GM21381 (cell line): ENCODE results near the gene SWT1.
"Not testable (repeated sequence)": the region's sequence is repeated elsewhere in the genome, so short reads cannot be mapped to it uniquely, and the experiment has no call there.

Experiments
- ATAC-seq: cut with Tn5 transposase; IDR thresholded peaks from one replicate; pipeline ENCODE4 v1.9.1; 2021; ENCODE audit warnings: mild to moderate bottlenecking, moderate library complexity; ENCODE audit not compliant: unreplicated experiment

Gene SWT1

DNA sequence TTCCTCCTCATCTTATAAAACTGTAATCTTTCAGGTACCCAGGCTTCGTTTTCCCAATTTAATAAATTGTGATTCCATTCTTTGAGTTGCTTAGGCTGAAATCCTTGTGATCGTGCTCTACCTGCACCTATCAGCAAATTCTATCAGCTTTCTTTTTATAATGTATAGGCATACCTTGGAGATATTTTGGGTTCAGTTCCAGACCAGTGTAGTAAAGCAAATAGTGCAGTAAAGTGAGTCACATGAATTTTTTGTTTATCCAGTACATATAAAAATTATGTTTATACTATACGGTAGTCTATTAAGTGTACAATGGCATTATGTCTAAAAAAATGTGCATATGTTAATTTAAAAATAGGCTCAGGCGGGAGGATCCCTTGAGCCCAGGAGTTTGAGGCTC lies 5.5 kb downstream of the SWT1 start:
- no peak for ATAC-seq

DNA sequence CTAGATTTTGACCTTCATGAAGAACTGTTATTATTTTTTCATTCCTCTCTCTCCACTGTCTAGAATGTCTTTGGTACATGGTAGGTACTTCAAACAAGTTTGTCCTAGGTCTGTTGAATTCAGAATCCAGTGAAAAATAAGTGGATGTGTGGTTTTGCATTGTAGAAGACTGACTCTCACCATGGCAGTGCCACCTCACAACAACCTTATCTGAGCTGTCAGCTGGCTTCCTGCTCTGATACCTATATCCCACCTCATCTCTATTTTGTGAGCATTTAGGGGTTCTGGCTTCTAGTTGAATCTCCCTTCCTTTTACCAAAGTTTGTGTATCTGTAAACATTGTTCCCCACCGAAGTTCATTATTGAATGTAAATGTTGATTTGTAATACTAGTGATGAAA lies 9.1 kb downstream of the SWT1 start:
- no peak for ATAC-seq

DNA sequence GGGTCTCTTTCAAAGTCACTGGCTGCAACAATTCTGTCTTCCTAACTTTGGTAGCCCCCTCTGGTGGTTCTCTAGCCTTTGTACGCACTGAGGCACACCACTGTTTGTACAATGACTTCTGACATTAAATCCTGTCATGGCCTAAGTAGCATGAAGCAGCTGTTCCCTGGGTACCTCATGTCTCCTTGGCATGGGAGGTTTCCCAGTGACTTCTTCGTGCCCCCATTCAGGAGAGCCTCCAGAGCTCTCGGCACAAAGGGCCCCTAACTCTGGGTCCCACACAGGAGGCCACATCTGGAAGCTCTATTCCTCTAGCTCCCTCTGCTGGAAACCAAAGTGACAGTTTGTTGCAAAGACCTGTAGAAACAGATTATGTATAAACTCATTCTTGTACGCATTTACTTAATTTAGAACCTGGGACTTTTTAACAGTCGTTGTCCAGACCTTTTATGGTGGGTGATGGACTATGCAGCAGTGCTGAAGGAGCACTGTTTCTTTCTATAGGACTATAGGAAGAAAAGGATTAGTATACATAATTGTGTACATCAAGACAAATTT lies 13.4 kb downstream of the SWT1 start:
- peak; percentile 87 for ATAC-seq

DNA sequence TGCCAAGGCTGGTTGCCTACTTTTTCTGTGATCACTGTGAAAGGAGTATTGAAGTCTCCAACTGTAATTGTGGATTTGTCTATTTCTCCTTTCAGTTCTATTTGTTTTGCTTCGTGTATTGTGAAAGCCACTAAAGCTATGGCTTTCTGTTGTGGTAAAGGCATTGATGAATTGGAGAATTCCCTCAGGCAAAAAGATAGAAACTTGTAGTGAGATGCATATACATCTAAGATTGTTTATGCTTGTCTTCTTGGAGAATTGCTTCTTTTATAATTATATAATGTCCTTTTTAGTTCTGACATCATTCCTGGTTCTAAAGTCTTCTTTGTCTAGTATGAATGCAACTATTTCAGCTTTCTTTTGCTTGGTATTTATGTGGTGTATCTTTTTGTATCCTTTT lies 36.8 kb downstream of the SWT1 start:
- no peak for ATAC-seq

DNA sequence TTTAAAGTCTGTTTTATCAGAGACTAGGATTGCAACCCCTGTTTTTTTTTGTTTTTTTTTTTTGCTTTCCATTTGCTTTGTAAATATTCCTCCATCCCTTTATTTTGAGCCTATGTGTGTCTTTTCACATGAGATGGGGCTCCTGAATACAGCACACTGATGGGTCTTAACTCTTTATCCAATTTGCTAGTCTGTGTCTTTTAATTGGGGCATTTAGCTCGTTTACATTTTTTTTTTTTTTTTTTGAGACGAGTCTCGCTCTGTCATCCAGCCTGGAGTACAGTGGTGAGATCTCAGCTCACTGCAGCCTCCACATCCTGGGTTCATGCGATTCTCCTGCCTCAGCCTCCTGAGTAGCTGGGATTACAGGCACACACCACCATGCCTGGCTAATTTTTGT lies 41.7 kb downstream of the SWT1 start:
- not testable (repeated sequence) for ATAC-seq

DNA sequence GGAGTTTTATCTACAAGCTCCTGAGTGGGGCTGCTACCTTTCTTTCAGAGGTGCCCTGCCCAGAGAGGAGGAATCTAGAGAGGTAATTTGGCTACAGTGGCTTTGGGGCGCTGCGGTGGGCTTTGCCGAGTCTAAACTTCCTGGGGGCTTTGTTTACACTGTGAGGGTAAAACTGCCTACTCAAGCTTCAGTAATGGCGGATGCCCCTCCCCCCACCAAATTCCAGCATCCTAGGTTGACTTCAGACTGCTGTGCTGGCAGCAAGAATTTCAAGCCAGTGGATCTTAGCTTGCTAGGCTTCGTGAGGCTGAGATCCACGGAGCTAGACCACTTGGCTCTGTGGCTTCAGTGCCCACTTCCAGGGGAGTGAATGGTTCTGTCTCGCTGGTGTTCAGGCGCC lies 43.9 kb downstream of the SWT1 start:
- ATAC-seq, result no peak

DNA sequence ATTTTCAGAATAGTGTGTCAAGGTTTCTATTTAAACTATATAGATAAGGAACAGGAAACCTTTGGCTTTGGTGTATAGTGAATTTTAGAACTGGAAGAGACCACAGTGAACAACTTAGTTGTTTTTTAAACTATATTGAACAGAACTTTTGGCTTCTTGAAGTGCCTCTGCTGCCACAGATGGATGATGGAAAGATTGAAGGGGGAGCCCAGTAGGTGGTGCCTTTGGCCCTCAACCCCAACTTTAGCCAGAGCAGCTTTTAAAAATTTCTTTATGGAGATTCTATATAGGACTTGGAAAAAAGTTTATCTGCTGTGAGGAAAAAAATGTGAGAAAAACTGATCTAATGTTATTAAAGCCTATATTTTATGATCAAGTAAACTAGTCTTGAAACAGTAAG lies 50.2 kb downstream of the SWT1 start:
- ATAC-seq, result no peak

DNA sequence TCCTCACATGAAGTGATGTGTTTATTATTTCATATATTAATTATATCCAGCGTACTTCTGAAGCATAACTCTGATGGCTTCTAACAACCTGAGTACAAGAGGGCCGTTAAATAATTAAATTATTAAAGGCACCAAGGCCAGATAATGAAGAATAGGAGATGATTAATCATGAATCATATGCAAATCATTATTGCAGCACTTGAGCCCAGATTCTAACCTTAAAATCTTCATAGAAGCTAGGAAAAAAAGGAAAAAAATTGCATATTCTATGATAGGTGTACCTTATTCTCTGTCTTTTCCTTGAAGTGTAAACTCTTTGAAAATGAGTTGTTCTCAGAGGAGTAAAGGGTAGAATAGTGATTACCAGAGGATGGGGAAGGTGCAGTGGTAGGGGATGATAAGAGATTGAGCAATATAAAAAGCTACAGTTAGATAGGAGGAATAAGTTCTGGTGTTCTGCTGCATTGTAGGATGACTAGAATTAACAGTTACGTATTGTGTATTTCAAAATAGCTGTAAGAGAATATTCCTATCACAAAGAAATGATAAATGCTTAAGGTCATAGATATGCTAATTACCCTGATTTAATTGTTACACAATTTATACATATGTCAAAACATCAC lies 51.1 kb downstream of the SWT1 start:
- ATAC-seq, result no peak

DNA sequence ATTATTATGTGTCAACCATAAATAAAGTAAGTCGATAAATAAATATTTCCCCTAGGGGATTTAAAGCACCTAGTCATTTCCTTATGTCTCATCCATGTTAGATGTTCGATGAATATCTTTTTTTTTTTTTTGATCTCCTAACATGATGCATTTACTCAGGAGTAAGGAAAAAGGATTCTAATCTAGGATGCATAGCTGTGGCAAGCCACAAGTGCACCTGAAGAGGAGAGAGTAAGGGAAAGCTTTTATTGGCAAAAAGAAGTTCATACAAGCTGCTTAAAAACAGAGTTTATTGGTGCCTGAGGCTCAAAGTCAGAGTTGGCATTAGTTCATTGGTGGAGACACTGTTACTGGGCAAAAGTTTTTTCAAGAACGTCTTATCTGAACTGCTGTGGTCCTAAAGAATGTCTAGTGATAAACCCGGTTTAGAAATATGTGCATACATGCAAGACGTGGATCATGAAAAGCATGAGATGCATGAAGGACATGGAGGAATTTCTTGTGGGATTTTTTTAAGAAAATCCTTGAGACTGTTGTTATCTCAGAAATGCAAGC lies 51.7 kb downstream of the SWT1 start:
- no peak for ATAC-seq

DNA sequence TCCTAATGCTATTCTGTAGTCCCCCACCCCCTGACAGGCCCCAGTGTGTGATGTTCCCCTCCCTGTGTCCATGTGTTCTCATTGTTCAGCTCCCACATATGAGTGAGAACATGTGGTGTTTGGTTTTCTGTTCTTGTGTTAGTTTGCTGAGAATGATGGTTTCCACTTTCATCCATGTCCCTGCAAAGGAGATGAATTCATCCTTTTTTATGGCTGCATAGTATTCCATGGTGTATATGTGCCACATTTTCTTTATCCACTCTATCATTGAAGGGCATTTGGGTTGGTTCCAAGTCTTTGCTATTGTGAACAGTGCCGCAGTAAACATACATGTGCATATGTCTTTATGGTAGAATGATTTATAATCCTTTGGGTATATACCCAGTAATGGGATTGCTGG lies 52.4 kb downstream of the SWT1 start:
- ATAC-seq, result not testable (repeated sequence)

DNA sequence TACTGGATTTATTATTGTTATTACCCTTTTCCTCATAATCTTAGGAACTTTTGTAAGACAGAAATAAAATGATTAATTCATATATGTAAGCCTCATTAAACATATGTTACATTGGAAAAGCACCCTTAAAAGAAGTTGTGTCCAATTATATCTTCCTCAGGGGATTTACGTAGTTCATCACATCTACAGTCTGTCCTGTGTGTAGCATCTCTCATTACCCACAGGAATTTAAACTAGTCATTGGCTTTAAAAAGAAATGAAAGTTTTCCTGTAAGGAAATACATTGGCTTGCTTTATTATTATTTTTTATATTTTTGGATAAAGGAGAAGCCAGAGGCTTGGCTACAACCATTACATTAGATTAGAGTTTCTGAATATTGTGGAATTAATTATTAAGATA lies 56.1 kb downstream of the SWT1 start:
- ATAC-seq, result no peak

DNA sequence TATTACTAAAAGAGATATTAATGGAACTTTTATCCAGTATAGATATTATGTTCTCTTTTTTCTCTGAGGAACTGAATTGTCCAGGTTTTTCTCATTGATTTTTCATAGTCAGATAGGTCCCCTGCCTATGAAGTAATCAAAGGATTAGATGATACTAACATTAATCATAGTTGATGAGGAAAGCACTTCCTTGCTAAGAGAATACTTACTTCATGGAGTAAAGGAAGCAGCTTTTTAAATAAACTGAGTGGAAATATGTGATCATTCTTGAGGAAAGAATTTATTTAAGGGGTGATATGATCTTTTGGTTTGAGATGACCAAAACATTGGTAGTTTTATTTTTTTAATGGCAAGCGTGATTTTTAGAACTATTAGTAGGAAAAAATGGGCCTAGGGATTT lies 58.9 kb downstream of the SWT1 start:
- ATAC-seq, result no peak

DNA sequence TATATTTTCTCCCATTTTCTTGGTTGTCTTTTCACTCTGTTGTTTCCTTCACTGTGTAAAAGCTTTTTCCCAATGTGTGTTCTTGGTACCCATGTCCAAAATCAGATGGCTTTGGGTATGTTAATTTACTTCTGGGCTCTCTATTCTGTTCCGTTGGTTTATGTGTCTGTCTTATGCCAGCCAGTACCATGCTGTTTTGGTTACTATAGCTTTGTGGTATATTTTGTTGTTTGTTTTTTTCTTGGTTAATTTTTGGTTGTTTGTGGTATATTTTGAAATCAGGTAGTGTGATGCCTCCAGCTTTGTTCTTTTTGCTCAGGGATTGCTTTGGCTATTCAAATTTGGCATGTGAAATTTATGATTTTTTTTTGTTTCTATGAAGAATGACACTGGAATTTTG lies 67.2 kb downstream of the SWT1 start:
- no peak for ATAC-seq

DNA sequence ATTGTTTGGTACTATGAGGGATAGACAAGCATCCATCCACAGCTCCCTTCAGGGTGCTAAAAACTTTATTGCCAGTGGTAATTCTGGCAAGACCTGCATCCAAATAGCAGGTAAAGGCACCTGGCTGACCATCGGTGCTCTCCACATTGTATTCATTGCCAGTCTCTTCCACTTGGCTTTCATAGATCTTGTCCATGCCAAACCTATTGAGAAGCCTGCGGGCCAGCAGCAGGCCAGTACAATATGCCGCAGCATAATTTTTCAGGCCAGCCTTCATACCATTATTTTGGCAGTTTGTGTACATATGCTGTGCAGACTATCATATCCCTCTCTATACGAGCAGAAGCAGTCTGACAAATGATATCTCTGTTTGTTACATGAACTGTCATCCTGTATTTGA lies 70.2 kb downstream of the SWT1 start:
- ATAC-seq, result no peak

DNA sequence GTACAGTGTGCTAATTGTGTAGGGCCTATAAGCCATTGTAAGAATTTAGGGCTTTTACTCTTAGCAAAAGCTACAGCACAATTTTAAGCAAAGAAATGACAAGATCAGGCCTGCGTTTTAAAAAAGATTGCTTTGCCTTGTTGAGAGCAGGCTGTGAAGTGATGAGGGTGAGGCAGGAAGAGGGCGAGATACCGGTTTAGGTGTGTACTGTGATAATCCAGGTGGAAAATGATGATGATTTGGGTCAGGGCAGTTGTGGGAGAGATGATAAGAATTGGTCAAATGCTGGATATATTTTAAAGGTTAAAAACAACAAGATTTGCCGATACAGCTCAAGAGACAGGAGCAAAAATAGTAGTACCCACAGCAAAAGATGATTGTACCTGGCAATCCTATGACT lies 72.0 kb downstream of the SWT1 start:
- no peak for ATAC-seq

DNA sequence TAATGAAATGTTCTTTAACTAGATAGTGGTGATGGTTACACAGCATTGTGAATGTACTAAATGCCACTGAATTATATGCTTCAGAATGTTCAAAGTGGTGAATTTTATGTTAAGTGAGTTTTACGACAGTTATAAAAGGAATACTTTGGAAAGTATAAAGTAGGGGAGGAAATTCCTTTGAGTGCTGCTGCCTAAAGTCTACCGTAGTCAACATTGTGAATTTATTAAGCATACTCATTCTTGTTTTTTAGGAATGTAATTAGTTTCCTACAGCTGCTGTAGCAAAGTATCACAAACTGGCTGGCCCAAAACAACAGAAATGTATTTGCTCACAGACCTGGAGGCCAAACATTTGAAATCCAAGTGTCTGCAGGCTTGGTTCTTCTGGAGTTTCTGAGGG lies 73.0 kb downstream of the SWT1 start:
- no peak for ATAC-seq

DNA sequence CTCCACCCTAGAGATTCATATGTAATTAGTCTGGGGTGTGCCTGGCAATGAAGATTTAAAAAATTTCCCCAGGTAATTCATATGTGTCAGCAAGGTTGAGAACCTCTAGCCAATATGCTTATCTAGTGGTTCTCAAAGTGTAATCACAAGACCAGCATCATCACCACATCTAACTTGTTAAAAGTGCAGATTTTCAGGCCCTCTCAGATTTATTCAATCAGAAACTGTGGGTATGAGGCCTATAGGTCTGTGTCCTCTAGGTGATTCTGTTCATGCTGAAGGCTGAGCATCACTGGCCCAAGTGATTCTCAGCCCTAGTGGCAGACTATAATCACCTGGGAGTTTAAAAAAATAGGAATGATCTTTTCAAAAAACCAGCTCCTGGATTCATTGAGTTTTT lies 75.9 kb downstream of the SWT1 start:
- no peak for ATAC-seq

DNA sequence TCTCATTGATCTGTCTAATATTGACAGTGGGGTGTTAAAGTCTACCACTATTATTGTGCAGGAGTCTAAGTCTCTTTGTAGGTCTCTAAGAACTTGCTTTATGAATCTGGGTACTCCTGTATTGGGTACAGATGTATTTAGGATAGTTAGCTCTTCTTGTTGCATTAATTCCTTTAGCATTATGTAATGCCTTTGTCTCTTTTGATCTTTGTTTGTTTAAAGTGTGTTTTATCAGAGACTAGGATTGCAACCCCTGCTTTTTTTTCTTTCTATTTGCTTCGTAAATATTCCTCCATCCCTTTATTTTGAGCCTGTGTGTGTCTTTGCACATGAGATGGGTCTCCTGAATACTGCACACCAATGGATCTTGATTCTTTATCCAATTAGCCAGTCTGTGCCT lies 77.2 kb downstream of the SWT1 start:
- ATAC-seq, result not testable (repeated sequence)

DNA sequence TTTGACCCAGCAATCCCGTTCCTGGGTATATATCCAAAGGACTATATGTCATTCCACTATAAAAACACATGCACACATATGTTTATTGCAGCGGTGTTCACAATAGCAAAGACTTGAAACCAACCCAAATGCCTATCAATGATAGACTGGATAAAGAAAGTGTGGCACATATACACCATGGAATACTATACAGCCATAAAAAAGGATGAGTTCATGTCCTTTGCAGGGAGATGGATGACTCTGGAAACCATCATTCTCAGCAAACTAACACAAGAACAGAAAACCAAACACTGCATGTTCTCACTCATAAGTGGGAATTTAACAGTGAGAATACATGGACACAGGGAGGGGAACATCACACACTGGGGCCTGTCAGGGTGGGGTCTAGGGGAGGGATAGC lies 80.2 kb downstream of the SWT1 start:
- ATAC-seq, result not testable (repeated sequence)

DNA sequence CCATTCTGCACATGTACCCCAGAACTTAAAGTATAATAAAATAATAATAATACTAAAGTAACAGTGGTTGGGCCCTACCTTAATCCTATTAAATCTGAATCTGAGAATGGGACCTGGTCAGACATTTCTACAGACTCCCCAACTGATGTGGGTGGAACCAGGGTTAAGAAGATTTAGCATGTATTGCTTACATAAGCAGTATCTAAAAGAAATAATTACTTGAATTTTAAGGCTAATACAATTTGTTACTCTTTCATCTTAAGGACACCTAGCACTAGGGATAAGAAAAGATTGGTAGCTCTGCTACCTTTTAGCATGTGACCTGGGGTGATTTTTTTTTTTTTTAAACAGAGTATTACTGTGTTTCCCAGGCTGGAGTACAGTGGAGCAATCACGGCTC lies 80.7 kb downstream of the SWT1 start:
- ATAC-seq, result no peak

DNA sequence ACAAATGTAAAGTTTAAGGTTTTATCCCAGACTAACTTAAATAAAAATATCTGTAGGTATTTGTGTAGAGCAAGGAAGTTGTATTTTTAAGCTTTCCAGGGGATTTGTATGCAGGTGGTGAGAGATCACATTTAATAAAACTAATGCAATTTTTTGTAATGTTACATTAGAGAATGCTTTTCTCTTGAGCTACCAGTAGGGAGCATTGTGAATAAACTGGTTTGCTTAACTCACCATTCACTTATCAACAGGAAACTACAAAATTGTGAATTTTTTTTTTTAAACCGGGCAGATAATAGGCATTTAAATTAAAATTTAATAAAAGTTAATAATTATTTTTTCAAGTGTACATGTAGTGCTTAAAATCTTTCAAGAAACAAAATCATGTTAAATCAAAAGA lies 81.5 kb downstream of the SWT1 start:
- no peak for ATAC-seq

DNA sequence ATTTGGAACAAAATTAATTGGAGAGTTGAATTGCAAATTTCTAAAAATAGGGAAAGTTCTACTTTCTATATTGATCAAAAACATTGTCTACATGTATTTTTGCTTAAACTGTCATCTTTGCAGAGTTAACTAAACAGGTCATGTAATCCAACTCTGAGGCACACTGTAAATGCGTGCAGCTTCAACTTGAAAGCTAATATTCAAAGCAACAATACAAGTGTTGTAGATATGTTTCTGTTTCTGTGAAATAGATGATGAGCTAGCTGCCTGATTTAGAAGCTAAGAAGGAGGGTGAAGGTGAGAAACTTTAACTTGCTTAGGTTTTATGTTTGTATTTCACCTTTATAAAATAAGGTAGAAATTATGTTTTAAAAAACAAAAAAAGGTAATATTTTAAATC lies 82.9 kb downstream of the SWT1 start:
- no peak for ATAC-seq

DNA sequence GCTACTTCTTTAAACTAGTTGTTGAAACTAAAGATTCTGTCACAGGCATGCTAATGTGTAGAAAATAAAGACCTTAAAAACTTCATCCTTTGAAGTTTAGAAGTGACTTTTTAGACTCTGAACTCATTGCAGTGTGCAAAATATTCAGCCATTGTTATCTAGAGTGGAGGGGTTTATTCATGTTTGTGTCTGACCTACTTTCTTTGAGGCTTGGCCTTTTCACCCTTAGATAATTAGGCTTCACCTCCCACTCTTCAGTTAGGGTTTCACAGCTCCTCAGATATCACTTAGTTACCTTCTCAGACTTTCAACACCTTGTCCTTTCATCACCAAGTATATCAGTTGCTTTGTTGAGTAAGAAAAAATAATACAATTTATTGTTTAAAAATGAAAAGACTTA lies 84.2 kb downstream of the SWT1 start:
- ATAC-seq, result no peak
